B cell (primary cell): ENCODE measurements around the gene PTGFRN.

Source experiments
- EZH2 ChIP-seq: IDR thresholded peaks from 2 replicates; pipeline ENCODE4 v1.6.1; 2012; ENCODE audit warnings: borderline replicate concordance, low read depth, mild to moderate bottlenecking, moderate library complexity, low read length; ENCODE audit not compliant: insufficient read depth, poor library complexity, severe bottlenecking
- TF ChIP-seq, protein P1 (sequence below): fragments of 200-600 bp; IDR thresholded peaks from one replicate; pipeline ENCODE4 v1.8.0; 2022; ENCODE audit warnings: antibody characterized with exemption, mild to moderate bottlenecking

- TF ChIP-seq, protein P1, sequence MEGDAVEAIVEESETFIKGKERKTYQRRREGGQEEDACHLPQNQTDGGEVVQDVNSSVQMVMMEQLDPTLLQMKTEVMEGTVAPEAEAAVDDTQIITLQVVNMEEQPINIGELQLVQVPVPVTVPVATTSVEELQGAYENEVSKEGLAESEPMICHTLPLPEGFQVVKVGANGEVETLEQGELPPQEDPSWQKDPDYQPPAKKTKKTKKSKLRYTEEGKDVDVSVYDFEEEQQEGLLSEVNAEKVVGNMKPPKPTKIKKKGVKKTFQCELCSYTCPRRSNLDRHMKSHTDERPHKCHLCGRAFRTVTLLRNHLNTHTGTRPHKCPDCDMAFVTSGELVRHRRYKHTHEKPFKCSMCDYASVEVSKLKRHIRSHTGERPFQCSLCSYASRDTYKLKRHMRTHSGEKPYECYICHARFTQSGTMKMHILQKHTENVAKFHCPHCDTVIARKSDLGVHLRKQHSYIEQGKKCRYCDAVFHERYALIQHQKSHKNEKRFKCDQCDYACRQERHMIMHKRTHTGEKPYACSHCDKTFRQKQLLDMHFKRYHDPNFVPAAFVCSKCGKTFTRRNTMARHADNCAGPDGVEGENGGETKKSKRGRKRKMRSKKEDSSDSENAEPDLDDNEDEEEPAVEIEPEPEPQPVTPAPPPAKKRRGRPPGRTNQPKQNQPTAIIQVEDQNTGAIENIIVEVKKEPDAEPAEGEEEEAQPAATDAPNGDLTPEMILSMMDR, result no peak
- no peak for TF ChIP-seq EZH2
Measured at GRCh38 chr1:116949213-116949985, 39.7 kb downstream of the PTGFRN start.
